Hepatocyte (in vitro differentiated cells): ENCODE results near the gene APBA1. TPM values are rescaled to one million over a fixed set of nuclear protein-coding genes. Genes with fewer than 3 reads are reported as not detected.

Experiments
- DNase-seq: peaks from one replicate; pipeline ENCODE4 v3.0.0-alpha.2; 2016; ENCODE audit warnings: low spot score
- H2AFZ ChIP-seq: fragments of 200-600 bp; sonication (generic); 2 replicates; pipeline ENCODE4 v1.6.0; 2016; ENCODE audit warnings: antibody characterized with exemption, mild to moderate bottlenecking
- H3K27ac ChIP-seq: fragments of 200-600 bp; sonication (generic); 2 replicates; pipeline ENCODE4 v1.5.1; 2016; ENCODE audit warnings: mild to moderate bottlenecking
- H3K27me3 ChIP-seq: fragments of 200-600 bp; sonication (generic); 2 replicates; pipeline ENCODE4 v1.6.1; 2016
- H3K36me3 ChIP-seq: fragments of 200-600 bp; sonication (generic); replicated peaks from 2 replicates; pipeline ENCODE4 v1.5.1; 2016; ENCODE audit warnings: low read depth; ENCODE audit not compliant: insufficient read depth
- H3K4me1 ChIP-seq: fragments of 200-600 bp; sonication (generic); 2 replicates; pipeline ENCODE4 v1.5.1; 2016; ENCODE audit warnings: mild to moderate bottlenecking, moderate library complexity; ENCODE audit not compliant: insufficient read depth
- H3K4me2 ChIP-seq: fragments of 200-600 bp; sonication (generic); 2 replicates; pipeline ENCODE4 v1.6.0; 2016
- H3K4me3 ChIP-seq: fragments of 200-600 bp; sonication (generic); 2 replicates; pipeline ENCODE4 v1.5.1; 2016; ENCODE audit warnings: mild to moderate bottlenecking
- H3K79me2 ChIP-seq: fragments of 200-600 bp; sonication (generic); 2 replicates; pipeline ENCODE4 v1.6.0; 2017; ENCODE audit warnings: mild to moderate bottlenecking
- H3K9me2 ChIP-seq: fragments of 200-600 bp; sonication (generic); replicated peaks from 2 replicates; pipeline ENCODE4 v1.6.0; 2017; ENCODE audit warnings: mild to moderate bottlenecking; ENCODE audit not compliant: insufficient read depth
- H3K9me3 ChIP-seq: fragments of 200-600 bp; sonication (generic); 2 replicates; pipeline ENCODE4 v1.5.1; 2016; ENCODE audit warnings: low read depth, mild to moderate bottlenecking
- H4K20me1 ChIP-seq: fragments of 200-600 bp; sonication (generic); 2 replicates; pipeline ENCODE4 v1.6.0; 2016; ENCODE audit warnings: mild to moderate bottlenecking; ENCODE audit not compliant: insufficient read depth, poor library complexity, severe bottlenecking
- EZH2 ChIP-seq: fragments of 200-600 bp; sonication (generic); IDR thresholded peaks from 2 replicates; pipeline ENCODE4 v1.6.1; 2016; ENCODE audit warnings: antibody characterized with exemption, mild to moderate bottlenecking, borderline replicate concordance
- EZH2phosphoT487 ChIP-seq: fragments of 200-600 bp; sonication (generic); IDR thresholded peaks from one replicate; pipeline ENCODE4 v1.6.1; 2018; ENCODE audit warnings: antibody characterized with exemption, mild to moderate bottlenecking, low read depth, moderate library complexity; ENCODE audit not compliant: unreplicated experiment, severe bottlenecking
- WGBS: methylation state at CpG from one replicate; pipeline ENCODE4 v1.1.6; 2016; ENCODE audit warnings: low lambda C conversion rate; ENCODE audit errors: missing lambda C conversion rate; 5-methylcytosine and 5-hydroxymethylcytosine counted together
- polyA plus RNA-seq: library from polyadenylated mRNA; unstranded; fragments of >200 nt; fragmentation: Nextera tagmentation; extraction: Ambion mirVana; gene quantifications from 2 replicates; pipeline ENCODE4 v1.2.1, GENCODE V29; 2016
- total RNA-seq: library from RNA; depleted of rRNA; stranded (reverse); fragments of >200 nt; gene quantifications from 2 replicates; pipeline ENCODE4 v1.2.3, GENCODE V29; 2014
- TF ChIP-seq, protein P1 (sequence below): fragments of 200-600 bp; sonication (generic); IDR thresholded peaks from 2 replicates; pipeline ENCODE4 v1.5.1; 2016; ENCODE audit warnings: antibody characterized with exemption, mild to moderate bottlenecking; ENCODE audit not compliant: poor library complexity

The APBA1 gene
- total RNA-seq (6.4 and 12.0 TPM in 2 replicates), polyA plus RNA-seq (1.2 and 1.5 TPM in 2 replicates)

DNA sequence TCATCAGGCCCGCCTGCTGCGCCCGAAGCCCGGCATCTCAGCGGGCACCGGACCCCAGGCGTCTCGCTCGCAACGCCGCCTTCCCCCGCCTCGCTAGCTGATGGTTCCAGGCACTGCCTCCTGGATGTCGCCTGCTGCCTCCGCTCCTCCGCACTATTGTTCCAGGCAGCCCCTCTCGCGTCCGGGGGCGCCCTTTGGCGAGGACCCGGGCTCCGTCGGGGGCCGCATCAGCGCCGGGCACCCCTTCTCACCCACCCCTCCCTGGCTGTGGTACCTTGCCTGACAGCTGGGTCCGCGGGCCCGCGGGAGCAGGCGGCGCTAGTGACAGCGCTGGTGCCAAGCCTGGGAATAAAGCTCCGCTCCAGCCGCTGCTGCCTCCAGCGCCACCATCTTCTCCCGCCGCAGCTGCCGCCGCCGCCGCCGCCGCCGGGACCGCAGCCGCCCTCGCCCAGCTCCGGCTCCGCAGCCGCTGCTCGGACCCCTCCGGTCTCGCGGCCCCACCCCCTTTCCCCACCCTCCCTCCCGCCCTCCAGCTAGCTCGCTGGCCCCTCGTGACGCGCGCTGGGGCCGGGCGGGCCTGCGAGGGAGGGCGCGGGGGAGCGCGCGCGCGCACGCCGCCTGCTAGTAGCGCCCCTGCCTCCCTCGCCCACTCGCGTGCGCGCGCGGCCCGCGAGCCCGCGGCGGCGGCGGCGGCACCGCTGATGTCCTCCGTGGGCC is at the start of gene APBA1:
Gene APBA1, minus strand, starts transcription at position 493 of the 717 bp plus-strand sequence.
- H3K9me3 ChIP-seq, result no peaks in the 10 kb centered on the region
- peak within 1 kb of the TSS; percentile 98 for H3K4me2 ChIP-seq
- H3K27ac ChIP-seq, result peak within 1 kb of the TSS; percentile 83
- peaks cover 6% of the 10 kb centered on the region for H3K4me1 ChIP-seq
- H4K20me1 ChIP-seq, result no peaks in the 10 kb centered on the region
- peak within 1 kb of the TSS; percentile 89 for H3K4me3 ChIP-seq
- TF ChIP-seq EZH2phosphoT487, result no peak
- TF ChIP-seq, protein P1, sequence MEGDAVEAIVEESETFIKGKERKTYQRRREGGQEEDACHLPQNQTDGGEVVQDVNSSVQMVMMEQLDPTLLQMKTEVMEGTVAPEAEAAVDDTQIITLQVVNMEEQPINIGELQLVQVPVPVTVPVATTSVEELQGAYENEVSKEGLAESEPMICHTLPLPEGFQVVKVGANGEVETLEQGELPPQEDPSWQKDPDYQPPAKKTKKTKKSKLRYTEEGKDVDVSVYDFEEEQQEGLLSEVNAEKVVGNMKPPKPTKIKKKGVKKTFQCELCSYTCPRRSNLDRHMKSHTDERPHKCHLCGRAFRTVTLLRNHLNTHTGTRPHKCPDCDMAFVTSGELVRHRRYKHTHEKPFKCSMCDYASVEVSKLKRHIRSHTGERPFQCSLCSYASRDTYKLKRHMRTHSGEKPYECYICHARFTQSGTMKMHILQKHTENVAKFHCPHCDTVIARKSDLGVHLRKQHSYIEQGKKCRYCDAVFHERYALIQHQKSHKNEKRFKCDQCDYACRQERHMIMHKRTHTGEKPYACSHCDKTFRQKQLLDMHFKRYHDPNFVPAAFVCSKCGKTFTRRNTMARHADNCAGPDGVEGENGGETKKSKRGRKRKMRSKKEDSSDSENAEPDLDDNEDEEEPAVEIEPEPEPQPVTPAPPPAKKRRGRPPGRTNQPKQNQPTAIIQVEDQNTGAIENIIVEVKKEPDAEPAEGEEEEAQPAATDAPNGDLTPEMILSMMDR, result peak; percentile 3
- H3K9me2 ChIP-seq, result no peaks in the 10 kb centered on the region
- DNase-seq, result peak; percentile 85
- H3K79me2 ChIP-seq, result no peaks in the 10 kb centered on the region
- H3K27me3 ChIP-seq, result peaks cover 10% of the 10 kb centered on the region
- H3K36me3 ChIP-seq, result no peaks in the 10 kb centered on the region
- WGBS, result 1% methylated on average over 28 of the region's 92 CpGs
- H2AFZ ChIP-seq, result peak within 1 kb of the TSS; percentile 97

DNA sequence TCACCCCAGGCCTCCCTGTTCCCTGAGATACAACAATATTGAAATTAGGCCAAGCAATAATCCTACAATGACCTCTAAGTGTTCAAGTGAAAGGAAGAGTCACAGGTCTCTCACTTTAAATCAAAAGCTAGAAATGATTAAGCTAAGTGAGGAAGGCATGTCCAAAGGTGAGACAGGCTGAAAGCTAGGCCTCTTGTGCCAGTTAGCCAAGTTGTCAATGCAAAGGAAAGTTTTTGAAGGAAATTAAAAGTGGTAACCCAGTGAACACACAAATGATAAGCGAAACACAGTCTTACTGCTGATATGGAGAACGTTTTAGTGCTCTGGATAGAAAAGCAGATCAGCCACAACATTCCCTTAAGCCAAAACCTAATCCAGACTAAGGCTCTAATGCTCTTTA is 47.8 kb upstream of the APBA1 start:
- TF ChIP-seq EZH2phosphoT487 (no peak), EZH2 (no peak)
- TF ChIP-seq, protein P1, result no peak
- no peaks in the 10 kb centered on the region for H3K79me2 ChIP-seq
- no peaks in the 10 kb centered on the region for H4K20me1 ChIP-seq
- no peak overlapping the region for H2AFZ ChIP-seq
- H3K4me3 ChIP-seq, result no peak overlapping the region
- H3K9me2 ChIP-seq, result no peaks in the 10 kb centered on the region
- H3K4me2 ChIP-seq, result no peak overlapping the region
- no peaks in the 10 kb centered on the region for H3K9me3 ChIP-seq
- no peaks in the 10 kb centered on the region for H3K36me3 ChIP-seq
- no peaks in the 10 kb centered on the region for H3K27me3 ChIP-seq
- H3K4me1 ChIP-seq, result peaks cover 24% of the 10 kb centered on the region
- no peak for DNase-seq
- H3K27ac ChIP-seq, result peak overlapping the region; percentile 35
- 60% methylated on average over 2 of the region's 2 CpGs for WGBS

DNA sequence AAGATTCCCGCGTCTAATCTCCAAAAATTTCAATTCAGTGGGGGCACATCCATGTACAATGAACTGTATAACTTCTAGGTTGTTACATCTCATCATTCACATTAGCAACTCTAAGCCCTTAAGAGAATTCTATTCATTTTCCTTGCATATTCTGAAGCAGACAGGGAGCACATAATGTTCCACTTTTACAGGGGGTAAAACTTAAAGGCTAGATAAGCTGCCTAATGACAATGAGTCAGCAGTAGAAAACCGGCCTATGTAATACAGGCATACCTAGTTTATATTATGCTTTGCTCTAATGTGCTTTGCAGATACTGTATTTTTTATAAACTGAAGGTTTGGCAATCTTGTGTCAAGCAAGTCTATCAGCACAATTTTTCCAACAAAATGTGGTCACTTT is 47.2 kb upstream of the APBA1 start:
- H3K27ac ChIP-seq, result peak overlapping the region; percentile 35
- peak; percentile 14 for DNase-seq

More for the DNA sequence above, 47.2 kb upstream of the APBA1 start:
- H4K20me1 ChIP-seq, result no peaks in the 10 kb centered on the region
- no peak overlapping the region for H3K4me2 ChIP-seq
- TF ChIP-seq, protein P1, result no peak
- TF ChIP-seq EZH2, result no peak
- no peak for TF ChIP-seq EZH2phosphoT487
- H3K36me3 ChIP-seq, result no peaks in the 10 kb centered on the region
- no peaks in the 10 kb centered on the region for H3K9me3 ChIP-seq
- H3K27me3 ChIP-seq, result no peaks in the 10 kb centered on the region
- H3K4me1 ChIP-seq, result peaks cover 24% of the 10 kb centered on the region
- no peak overlapping the region for H3K4me3 ChIP-seq
- H2AFZ ChIP-seq, result no peak overlapping the region
- 78% methylated on average over 3 of the region's 3 CpGs for whole genome bisulfite sequencing
- H3K9me2 ChIP-seq, result no peaks in the 10 kb centered on the region
- H3K79me2 ChIP-seq, result no peaks in the 10 kb centered on the region
